Femur (tissue), 1 donor: ENCODE results near the gene SHFL.

Experiments
- DNase-seq: peaks from one replicate; pipeline ENCODE4 v3.0.0-alpha.2; 2017

Gene SHFL

GRCh38 chr19:10088949-10089554 is 2.9 kb downstream of the SHFL start:
- no peak for DNase-seq

GRCh38 chr19:10089801-10090375 is 3.8 kb downstream of the SHFL start:
- no peak for DNase-seq

- DNase-seq = no peak
These were observed 5.2 kb downstream of the SHFL start for GRCh38 chr19:10091370-10091687.

GRCh38 chr19:10091895-10092641 is 6.0 kb downstream of the SHFL start:
- no peak for DNase-seq

GRCh38 chr19:10092648-10093294 is 6.7 kb downstream of the SHFL start:
- no peak for DNase-seq

- DNase-seq = no peak
These were observed 7.4 kb downstream of the SHFL start for GRCh38 chr19:10093295-10094186.

GRCh38 chr19:10095622-10095947 is 9.5 kb downstream of the SHFL start:
- DNase-seq = no peak

GRCh38 chr19:10095948-10096614 is 10.0 kb downstream of the SHFL start:
- peak; percentile 94 for DNase-seq

GRCh38 chr19:10096615-10096963 is 10.5 kb downstream of the SHFL start:
- DNase-seq = no peak

- no peak for DNase-seq
These were observed 14.2 kb downstream of the SHFL start for GRCh38 chr19:10100163-10100785.

- no peak for DNase-seq
These were observed 16.7 kb downstream of the SHFL start for GRCh38 chr19:10102787-10103236.

GRCh38 chr19:10104130-10104513 is 18.0 kb downstream of the SHFL start:
- no peak for DNase-seq

GRCh38 chr19:10104665-10105508 is 18.8 kb downstream of the SHFL start:
- DNase-seq = peak; percentile 78

- DNase-seq = peak; percentile 92
These were observed 19.5 kb downstream of the SHFL start for GRCh38 chr19:10105509-10106099.

- peak; percentile 99 for DNase-seq
These were observed 20.2 kb downstream of the SHFL start, which contains the start of gene PPAN for GRCh38 chr19:10106100-10106936. Gene PPAN (plus strand): TSS chr19:10106362. CDS start chr19:10106395, 33 bp downstream.

GRCh38 chr19:10107254-10107653 is 21.1 kb downstream of the SHFL start:
- no peak for DNase-seq

GRCh38 chr19:10107817-10108367 is 21.8 kb downstream of the SHFL start:
- DNase-seq = no peak

- DNase-seq = no peak
These were observed 23.4 kb downstream of the SHFL start for GRCh38 chr19:10109528-10109927.
